HG03175 (cell line): Measurements from ENCODE around the gene OLFM2.

Experiments used
- ATAC-seq: cut with Tn5 transposase; IDR thresholded peaks from one replicate; pipeline ENCODE4 v1.9.1; 2021; ENCODE audit warnings: mild to moderate bottlenecking, moderate library complexity; ENCODE audit not compliant: unreplicated experiment

OLFM2 gene

DNA sequence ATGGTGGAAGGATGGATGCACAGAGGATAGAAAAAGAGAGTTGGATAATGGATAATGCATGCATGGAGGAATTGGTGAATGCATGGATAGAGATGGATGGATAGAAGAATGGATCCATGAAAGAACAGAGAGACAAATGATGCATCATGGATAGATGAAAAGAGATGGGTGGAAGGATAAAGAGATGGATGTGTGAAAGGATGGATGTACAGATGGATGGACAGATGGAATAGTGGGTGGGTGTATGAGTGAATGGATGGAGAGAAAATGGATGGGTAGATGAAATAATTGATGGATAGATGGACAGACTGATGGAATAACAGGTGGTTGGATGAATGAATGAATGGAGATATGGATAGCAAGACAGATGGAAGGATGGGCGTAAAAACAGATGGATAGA, 25.7 kb downstream of the OLFM2 start:
- ATAC-seq = no peak

DNA sequence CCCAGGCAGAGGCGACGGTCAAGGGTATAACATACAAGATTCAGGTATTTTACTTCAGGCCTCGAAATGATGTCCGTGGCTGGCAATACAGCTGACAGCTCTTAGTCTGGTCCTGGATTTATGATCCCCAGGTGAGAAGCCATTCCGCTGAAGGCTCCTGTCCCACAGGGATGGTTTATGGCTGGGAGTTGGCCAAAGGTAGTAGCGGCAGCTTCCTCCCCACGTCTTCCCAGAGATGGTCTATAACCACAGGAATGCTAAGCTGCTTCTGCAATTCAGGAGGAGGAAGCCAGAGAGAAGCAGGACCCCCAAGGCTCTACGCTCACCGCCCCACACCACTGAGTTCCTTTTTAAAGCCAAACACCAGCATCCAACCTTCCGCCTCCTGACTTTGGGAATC, 27.1 kb downstream of the OLFM2 start:
- ATAC-seq = no peak

DNA sequence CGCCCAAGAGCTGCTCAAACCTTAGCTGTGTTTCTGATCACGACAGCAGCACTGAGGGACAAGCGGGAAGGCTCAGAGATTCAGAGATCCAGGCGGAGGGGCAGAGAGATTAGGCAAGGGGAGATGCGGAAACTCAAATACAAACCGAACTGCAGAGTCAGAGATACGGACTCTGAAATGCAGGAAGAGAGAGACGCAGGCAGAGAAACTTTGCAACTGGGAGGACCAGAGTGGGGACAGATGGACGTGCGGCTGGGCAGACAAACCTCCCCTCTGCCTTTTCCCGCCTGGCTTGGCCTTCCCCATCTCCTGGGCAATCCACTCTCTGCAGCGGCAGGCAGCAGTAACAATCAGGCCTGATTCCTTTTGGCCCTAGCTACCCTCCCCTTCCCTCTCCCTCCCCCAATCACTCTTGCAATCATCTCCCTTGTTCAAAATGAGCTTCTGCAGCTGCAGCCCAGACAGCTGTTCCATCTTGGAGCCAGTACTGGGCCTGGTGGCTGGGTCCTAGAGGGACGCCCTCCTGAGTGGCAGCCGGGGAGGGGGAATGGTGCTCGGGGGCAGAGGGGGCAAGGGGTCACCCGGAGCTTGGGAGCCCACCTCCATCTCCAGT, 29.7 kb downstream of the OLFM2 start:
- no peak for ATAC-seq

DNA sequence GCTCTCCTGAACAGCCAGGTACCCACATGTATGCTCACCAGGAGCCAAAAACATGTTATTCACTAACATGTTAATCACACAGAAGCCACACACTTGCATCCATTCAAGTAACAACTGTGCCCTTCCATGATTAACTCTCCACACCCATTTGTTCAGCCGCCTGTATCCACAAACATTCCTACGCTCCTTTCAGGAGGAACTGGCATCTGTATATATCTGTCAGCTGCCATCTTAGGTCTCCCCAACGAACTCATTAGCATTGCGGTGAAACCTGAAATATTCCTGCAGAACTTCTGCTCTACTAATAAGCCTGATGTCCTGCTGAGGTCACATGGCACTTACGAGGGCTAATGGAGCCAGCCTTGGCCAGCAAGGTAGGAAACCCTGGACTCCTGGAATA, 33.0 kb downstream of the OLFM2 start:
- ATAC-seq = no peak

DNA sequence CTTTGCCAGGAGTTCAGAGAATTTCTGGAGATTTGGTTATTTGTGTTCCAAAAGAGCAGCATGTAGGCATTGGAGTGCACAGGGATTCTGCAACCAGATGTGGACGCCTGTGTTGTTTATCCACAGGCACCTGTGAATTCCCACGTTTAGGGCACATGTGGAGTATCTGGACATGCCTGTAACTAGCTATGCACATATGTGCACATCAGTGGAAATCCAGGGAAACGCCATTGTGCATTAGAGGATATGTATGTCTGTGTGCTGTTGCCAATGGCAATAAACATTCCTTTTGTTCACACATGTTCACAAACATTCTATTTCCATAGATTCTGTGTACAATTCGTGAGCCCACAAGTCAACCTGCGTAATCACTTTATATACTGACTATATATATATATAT, 34.7 kb downstream of the OLFM2 start:
- no peak for ATAC-seq

DNA sequence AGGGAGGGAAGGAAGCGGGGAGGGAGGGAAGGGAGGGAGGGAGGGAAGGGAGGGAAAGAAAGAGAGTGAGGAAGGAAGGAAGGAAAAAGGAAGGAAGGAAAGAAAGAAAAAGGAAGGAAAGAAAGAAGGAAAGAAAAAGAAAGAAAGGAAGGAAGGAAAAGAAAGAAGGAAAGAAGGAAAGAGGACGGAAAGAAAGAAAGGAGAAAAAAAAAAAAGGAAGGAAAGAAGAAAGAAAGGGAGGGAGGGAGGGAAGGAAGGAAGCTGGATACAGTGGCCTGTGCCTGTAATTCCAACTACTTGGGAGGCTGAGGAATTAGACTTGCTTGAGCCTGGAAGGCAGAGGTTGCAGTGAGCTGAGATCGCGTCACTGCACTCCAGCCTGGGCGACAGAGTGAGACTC, 35.3 kb downstream of the OLFM2 start:
- no peak for ATAC-seq

DNA sequence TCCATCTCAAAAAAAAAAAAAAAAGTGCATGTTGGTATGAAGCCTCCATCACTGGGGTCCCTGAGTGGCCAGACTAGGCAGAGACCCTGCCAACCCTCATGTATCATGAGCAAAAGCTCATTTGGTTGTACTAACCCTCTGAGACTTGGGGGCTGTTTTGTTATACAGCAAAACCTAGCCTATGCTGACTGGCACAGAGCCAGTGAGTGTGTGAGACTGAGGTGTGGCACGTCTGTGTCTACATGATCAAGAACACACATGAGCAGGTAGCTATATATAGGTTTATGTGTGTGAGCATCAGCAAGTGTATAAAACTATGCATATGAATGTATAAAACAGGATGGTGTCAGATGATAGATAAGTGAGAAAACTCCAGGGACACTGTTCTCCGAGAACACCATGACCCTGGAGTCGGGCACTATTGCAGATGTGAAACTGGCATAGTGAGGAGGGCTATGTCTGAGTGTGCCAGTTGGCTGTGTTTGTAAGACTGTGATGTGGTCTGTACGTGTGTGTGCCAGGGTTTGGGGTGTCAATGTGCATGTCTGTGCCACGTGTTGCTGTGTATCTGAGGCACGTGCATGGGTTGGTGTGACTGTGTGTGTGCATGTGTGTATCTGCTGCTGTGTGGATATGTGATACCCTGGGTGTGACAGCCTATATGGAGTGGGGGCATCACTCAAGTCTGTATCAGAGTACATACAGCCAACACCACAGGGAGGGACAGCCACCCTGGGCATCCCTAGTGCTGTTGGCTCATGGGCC, 44.5 kb downstream of the OLFM2 start:
- ATAC-seq = no peak

DNA sequence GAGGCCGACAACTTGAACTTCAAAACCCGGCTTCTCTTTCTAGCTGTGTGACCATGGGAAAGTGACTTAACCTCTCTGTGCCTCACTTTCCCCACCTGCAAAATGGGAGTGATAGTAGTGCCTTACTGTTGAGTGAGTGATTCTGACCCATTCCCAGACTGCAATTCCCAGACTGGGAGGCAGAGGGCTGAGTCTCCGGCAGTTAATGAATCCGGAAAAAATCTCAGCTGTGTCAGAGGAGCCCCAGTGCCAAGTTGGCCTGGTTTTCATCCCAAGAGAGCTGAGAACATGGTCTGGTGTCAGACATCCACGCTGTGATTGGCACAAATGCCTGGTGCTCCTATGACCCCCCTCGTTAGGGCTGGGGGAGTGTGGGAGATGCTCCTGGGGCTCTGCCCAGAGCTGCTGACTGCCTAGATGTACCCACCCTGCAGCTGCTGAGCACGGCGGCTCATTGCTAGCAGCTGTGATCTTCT, 51.2 kb downstream of the OLFM2 start:
- no peak for ATAC-seq

DNA sequence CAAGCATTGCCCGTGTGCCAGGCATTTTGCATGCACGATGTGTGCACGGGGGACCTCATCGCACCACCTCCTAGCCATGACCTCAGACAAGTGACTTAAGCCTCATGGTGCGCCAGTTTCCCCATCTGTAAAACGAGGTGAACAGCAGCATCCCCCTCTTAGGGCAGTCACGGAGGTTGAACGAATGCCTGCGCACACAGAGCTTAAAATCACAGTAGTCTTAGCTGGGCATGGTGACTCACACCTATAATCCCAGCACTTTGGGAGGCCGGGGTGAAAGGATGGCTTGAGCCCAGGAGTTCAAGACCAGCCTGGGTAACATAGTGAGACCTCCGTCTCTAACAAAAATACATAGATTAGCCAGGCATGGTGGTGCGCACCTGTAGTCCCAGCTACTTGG, 52.6 kb downstream of the OLFM2 start:
- ATAC-seq = no peak

DNA sequence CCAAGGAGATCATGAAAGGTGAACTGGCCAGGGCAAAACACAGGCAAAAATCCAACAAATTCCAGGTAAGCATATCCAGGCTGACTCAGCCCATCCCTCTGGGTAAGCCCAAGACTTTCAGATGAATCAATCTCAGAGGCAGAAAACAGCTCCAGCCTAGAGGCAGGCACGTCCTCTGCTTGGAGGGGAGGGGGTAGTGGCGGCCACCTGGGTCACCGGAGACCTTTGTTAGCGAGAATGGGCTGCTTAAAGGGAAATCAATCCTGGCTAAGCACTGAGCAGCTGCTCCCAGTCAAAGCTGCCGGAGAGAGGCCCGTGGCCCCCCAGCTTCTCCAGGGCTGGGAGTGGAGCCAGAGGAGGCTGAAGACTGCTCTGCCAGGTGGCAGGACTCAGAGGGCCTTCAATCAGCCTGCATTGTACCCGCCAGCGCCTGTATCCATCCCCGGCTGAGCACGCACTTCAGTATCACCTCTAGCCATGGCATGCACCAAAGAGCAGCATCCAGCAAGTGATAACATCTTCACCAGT, 53.0 kb downstream of the OLFM2 start:
- no peak for ATAC-seq

DNA sequence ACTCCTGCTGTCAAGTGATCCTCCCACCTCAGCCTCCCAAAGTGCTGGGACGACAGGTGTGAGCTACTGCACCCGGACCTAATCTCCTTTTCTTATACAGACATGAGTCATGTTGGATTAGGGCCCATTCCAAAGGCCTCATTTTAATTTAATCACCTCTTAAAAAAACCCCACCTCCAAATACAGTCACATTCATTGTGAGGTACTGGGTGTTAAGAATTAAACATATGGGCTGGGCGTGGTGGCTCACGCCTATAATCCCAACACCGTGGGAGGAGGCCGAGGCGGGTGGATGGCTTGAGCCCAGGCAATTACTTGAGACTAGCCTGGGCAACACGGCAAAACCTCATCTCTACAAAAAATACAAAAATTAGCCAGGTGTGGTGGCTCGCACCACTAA, 54.6 kb downstream of the OLFM2 start:
- ATAC-seq = no peak

DNA sequence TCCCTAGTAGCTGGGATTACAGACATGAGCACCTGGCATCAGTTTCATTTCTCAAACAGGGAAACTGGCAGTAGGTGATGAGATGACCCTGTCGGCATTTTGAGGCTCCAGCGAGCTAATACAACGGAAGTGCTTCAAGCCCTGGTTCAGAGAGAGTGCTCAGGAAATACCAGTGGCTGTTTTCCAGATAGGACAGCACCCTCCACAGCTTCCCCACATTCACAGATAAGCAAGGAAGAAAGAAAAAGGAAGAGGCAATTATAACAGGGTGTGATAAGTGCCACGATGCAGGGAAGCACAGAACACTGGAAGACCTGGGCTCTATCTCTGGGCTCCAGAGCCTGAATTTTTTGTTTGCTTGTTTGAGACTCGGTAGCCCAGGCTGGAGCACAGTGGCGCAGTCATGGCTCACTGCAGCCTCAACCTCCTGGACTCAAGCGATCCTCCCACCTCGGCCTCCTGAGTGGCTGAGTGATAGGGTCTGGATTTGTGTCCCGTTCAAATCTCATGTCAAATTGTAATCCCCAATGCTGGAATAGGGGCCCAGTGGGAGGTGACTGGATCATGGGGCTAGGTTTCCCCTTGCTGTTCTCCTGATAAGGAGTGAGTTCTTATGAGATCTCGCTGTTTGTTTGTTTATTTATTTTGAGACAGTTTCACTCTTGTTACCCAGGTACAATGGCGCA, 57.7 kb downstream of the OLFM2 start:
- ATAC-seq = no peak

DNA sequence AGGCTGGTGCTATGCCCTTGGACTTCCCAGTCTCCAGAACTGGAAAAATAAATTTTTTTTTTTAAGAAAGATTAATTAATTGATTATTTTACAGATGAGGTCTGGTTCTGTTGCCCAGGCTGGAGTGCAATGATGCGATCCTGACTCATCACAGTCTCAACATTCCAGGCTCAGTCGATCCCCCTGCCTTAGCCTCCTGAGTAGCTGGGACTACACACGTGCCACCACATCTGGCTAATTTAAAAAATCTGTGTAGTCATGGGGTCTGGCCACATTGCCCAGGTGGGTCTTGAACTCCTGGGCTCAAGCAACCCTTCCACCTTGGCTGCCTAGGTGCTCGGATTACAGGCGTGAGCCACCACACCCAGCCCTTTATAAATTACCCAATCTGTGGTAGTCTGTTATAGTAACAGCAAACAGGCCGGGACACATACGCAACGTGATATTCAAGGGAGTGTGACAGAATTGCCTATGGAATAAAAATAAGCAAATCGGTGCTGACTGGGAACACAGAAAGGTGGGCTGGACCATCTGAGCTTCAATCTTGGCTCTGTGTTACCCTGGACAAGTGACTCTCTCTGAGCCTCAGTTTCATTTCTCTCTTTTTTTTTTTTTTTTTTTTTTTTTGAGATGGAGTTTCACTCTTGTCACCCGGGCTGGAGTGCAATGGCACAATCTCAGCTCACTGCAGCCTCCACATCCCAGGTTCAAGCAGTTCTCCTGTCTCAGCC, 58.4 kb downstream of the OLFM2 start:
- no peak for ATAC-seq

DNA sequence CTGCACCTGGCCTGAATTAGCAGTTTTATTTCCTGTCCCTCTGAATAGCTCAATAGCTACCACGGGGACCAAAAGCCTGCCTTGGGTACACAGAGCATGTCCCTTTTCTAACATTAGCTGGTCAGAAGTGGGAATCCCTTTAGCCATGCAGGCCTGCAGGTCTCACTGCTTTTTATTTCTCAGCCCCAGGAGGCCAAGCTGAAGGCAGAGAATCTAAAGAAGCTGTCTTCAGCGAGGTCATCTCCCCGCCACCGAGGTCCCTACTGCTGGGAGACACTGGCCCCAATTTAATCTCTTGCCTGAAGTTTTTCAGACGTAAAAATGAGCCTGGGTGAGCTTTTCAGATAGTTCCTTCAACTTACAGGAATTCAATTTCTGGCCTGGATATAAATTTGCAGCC, 60.5 kb downstream of the OLFM2 start:
- no peak for ATAC-seq

DNA sequence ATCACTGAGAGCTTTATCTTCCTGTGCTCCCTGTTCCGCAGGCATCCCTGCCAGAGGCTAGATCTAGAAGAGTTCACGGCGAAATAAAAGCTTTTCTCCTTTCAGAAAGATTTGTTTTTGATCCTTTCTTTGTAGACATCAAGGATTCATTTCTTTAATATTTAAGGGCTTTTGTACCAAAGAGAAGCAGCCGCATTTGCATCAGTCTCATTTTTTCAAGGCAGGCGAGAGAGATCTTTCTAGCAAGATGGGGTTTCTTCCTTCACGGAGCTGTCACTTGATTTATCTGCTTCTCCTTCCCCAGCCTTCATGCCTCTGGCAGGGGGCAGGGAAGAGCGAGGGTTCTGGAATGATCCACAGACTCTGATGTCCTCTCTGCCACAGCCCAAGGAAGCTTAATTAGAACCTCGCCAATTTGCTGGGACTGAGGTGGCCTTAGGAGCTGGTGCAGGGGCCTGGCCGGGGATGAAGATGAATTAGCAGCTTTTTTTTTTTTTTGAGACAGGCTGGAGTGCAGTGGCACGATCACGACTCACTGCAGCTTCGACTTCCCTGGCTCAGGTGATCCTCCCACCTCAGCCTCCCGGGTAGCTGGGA, 61.2 kb downstream of the OLFM2 start:
- no peak for ATAC-seq

DNA sequence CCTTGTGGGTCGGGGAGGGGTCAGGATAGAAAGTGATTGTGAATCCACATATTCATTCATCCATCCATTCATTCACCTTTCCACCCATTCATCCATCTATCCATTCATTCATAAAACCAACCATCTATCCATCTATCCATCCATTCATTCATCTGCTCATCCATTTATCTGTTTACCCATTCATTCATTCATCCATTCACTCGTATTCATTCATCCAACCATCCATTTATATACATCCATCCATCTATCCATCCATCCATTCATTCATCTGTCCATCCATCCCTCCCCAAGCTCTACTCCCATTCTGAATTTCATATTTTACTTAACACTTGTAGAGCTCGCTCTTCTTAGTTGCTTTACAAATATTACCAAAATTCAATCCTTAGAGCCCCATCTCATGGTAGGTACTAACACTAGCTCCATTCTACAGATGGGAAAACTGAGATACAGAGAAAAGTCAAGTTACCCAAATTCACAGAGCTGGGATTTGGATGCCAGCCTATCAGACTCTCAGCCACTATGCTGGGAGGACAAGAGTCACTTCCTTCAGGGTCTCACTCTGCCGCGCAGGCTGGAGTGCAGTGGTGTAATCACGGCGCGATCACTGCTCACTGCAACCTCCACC, 63.6 kb downstream of the OLFM2 start:
- ATAC-seq = no peak

DNA sequence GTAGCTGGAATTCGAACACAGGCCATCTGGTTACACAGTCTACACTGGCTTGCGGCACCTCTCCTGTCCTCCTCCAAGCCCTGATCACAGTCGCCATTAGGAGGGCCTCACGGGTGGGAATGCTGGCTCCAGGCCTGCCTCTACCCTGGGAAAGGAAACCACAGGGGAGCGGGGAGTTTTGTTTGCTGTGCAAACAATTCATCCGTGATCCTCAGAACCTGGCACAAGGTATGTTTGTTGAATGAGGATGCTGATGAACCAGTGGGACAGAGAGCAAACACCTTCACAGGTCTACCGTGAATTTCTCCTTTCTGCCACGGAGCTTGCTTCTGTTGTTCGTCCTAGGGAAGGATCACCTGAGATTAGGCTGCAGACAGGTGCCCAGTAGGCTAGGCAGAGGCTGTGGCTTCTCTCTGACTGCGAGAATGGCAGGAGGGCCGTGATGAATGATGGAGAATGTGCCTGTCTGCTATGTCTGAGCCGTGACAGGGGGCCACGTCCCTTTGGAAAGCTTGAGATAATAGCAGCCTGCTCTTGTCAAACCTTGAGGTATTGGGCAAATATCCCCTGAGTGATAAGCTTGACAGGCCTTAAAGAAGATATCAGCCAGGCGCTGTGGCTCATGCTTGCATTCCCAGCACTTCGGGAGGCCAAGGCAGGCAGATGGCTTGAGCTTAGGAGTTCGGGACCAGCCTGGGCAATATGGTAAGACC, 64.5 kb downstream of the OLFM2 start:
- ATAC-seq = no peak

DNA sequence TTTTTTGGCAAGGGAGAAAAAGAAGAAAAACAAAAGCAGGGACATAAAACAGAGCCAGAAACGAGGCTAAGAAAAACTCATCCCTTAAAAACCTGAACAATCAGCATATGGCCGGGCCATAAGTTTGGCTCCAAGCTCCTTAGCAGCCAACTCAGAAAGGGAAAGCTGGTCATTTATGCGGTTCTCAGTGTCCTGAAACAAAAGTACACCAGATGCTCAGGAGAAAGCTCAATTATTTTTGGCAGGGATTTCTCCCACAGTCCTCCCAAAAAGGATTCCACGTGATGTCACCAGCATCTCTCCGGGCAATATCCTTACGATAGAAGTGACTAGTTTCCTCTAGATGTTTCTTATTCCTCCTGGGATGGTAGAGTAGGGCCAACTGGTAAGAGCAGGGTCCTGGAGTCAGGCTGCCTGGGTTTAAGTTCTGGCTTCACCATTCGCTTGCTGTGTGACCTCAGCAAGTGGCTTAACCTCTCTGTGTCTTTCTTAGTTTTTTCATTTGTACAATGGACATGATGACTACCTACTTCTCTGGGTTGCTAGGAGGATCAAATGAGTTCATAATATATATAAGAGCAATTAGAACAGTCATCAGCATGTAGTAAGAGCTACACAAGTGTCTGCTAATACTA, 67.2 kb downstream of the OLFM2 start:
- no peak for ATAC-seq
